Activated CD4-positive, alpha-beta T cell treated with anti-CD3 and anti-CD28 coated beads for 4 hours (primary cell): Measurements from ENCODE around the gene MMP23B.
"Not testable (repeated sequence)": the region's sequence is repeated elsewhere in the genome, so short reads cannot be mapped to it uniquely, and the experiment has no call there.

Experiments
- DNase-seq, 2 donors: peaks; one replicate each; pipeline ENCODE4 v3.0.0-alpha.2; 2020

The MMP23B gene

GRCh38 chr1:1631782-1632420 lies at the start of gene MMP23B:
Gene MMP23B (plus strand): TSS chr1:1632173. CDS start chr1:1632219, 46 bp downstream.
- DNase-seq, result no peak

- DNase-seq, result no peak
Measured at GRCh38 chr1:1582585-1583346, 49.2 kb upstream of the MMP23B start.

GRCh38 chr1:1583347-1584010 lies 48.5 kb upstream of the MMP23B start:
- no peak for DNase-seq

GRCh38 chr1:1591452-1591851 lies 40.5 kb upstream of the MMP23B start:
- DNase-seq, result no peak

GRCh38 chr1:1593834-1594601 lies 38.0 kb upstream of the MMP23B start:
- DNase-seq, result no peak

GRCh38 chr1:1594602-1595260 lies 37.2 kb upstream of the MMP23B start:
- no peak for DNase-seq

- DNase-seq, result not testable (repeated sequence)
Measured at GRCh38 chr1:1595341-1595740, 36.6 kb upstream of the MMP23B start.

GRCh38 chr1:1596493-1597274 lies 35.3 kb upstream of the MMP23B start:
- no peak for DNase-seq

- DNase-seq, result no peak
Measured at GRCh38 chr1:1597275-1597930, 34.6 kb upstream of the MMP23B start.

- DNase-seq, result no peak
Measured at GRCh38 chr1:1598051-1598719, 33.8 kb upstream of the MMP23B start.

- DNase-seq, result no peak
Measured at GRCh38 chr1:1598720-1599029, 33.3 kb upstream of the MMP23B start.

GRCh38 chr1:1599030-1599934 lies 32.7 kb upstream of the MMP23B start:
- DNase-seq, result peak in 1 of 2 donors; percentile 35

- DNase-seq, result no peak
Measured at GRCh38 chr1:1599935-1600860, 31.8 kb upstream of the MMP23B start, which contains the start of gene FNDC10. Gene FNDC10 (minus strand): TSS chr1:1600135. CDS start chr1:1600015, 120 bp downstream.

- no peak for DNase-seq
Measured at GRCh38 chr1:1600861-1601563, 31.0 kb upstream of the MMP23B start.

- DNase-seq, result no peak
Measured at GRCh38 chr1:1601564-1602303, 30.2 kb upstream of the MMP23B start.

GRCh38 chr1:1602304-1602967 lies 29.5 kb upstream of the MMP23B start:
- no peak for DNase-seq
